T-helper 1 cell (primary cell): ENCODE measurements around the gene DEUP1.
A peak's percentile ranks its signal among the peaks of the same experiment; 100 is the strongest.
"Not testable (repeated sequence)": the region's sequence is repeated elsewhere in the genome, so short reads cannot be mapped to it uniquely, and the experiment has no call there.

Experiments
- DNase-seq, 5 donors: peaks; one replicate each; pipeline ENCODE4 v3.0.0-alpha.2; 2012 to 2020

Gene DEUP1

DNA sequence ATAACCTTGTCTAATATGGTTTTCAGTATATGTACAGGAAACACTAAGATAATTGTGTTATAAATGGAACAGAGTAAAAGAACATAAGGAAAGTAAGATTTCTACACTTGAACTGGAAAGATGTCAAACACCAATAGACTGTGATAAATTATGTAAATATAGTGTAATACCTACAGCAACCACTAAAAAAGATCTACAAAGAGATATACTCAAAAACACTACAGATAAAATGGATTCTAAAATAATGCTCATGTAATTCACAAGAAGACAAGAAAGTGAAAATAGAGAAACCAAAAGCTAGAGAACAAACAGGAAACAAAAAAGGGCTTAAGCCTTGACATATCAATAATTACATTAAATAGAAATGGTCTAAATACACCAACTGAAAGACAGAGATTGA is 30.9 kb downstream of the DEUP1 start:
- DNase-seq = no peak

DNA sequence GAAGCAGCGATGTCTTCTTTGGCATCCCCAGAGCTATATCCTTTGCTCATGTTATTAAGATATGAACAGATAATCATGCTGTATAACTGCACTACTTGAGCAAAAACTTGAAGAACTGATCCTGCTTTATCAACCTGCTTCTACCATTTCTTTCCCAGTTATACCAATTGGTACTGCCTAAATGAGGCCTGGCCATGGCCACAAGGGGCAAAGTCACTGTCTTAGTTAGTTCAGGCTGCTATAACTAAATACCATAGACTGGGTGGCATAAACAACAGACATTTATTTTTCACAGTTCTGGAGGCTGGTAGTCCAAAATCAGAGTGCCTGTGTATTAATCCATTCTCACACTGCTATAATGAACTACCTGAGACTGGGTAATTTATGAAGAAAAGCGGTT is 37.5 kb downstream of the DEUP1 start:
- no peak for DNase-seq

DNA sequence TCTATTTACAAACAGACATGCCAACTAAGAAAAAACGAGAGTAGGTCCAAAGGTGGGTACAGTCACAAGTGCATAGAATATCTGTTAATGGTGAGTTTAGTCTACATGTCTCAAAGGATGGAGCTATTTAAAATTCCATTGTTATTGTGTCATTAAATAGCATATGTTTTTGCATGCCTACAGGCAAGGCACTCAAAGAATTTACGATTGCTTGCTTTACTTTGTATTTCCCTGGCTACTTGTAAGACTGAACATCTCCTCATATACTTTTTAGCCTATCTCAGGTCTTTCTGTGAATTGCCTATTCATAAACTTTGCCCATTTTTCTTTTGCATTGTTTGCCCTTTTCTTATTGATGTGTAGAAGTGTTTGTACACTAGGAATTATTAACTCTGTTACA is 39.7 kb downstream of the DEUP1 start:
- DNase-seq = no peak

DNA sequence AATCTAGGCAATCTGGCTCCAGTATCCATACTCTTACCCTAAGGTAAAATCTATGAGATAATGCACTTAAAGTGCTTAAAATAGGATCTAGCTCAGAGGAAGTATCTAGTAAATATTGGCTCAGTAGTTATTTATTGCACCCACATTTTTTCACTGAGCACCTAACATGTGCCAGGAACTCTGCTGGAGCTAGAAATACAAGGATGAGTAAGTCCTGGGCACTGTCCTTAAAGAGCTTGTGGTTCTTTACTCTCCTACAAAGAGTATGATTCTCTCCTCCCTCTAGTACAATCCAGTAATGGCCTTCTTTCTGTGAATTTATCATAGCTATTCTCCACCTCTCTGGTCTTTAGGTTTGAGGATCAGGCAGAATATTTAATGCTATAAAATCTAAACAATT is 59.2 kb downstream of the DEUP1 start:
- no peak for DNase-seq

DNA sequence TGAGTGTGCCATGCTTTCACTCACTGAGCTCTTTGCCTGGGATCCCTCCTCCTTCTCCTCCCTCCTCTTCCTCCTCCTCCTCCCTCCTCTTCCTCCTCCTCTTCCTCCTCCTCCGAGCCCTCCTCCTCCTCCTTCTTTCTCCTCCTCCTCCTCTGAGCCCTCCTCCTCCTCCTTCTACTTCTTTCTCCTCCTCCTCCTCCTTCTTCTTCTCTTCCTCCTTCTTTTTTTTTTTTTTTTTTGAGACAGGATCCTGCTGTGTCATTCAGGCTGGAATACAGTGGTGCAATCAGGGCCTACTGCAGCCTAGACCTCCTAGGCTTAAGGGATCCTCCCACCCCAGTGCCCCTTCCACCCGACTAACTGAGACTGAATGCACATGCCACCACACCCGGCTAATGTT is 62.3 kb downstream of the DEUP1 start:
- no peak for DNase-seq

DNA sequence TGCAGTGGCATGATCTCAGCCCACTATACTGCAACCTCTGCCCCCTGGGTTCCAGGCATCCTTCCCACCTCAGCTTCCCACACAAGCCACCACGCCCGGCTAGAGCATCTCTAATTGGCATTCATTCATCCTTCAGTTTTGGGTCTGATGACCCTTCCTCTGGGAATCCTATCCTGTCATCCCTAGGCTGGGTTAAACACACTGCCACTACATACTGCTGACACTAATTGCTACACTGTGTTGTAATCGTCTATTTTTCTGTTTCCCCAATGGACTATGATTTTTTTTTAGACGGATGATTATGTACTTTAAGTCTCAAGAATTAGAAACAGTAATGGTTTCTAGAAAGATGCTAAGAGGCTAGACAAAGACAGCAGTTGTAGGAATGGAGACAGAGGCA is 62.8 kb downstream of the DEUP1 start:
- DNase-seq = no peak

DNA sequence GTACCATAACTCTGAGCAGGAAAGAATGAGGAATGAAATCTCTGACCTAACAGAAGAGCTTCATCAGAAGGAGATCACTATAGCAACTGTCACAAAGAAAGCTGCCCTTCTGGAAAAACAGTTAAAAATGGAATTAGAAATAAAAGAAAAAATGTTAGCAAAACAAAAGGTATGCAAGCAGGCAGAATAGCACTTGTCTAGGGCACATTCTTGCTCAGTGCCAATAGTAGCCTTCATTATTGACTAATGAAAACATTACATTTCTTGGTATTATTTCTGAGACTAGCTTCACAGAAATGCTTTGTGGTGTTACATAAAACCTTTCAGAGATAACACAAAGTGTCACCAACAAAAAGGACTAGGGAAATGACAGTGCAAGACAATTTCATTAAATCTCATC is 63.9 kb downstream of the DEUP1 start:
- DNase-seq = no peak

DNA sequence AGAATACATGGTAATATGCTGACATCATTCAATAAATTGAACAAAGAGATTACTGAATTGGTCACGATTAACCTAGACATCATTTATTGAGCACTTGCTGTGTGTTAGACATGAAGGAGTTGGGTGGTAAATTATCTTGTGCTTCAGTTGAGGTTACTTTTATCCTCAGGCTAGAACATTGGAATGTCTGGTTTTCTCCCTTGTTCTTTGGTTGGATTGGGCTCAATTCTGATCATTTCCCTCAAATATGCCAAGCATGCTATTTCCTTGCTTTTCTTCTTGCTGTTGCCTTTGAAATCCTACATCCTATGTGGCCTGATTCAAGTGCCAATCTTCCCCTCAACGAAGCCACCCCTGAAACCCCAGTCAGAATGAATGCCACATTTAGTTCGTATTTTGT is 65.8 kb downstream of the DEUP1 start:
- DNase-seq = no peak

DNA sequence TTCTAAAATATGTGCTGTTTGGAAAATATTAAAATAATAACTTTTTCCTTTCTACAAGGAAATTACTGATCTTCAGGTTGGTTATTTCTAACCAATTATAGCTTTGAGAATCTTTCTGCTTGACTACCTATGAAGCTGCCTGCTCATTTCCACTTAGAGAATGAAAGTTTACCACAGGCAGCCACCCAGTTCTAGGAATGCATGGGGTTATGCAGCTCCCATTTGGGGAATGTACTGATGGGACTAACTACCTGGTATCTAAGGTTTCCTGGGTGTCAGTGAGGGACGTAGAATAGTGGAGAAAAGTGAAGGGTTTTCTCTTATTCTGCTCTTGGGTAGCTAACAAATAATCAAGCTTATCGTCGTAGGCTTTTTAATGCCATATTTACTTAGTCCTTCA is 73.4 kb downstream of the DEUP1 start:
- no peak for DNase-seq

DNA sequence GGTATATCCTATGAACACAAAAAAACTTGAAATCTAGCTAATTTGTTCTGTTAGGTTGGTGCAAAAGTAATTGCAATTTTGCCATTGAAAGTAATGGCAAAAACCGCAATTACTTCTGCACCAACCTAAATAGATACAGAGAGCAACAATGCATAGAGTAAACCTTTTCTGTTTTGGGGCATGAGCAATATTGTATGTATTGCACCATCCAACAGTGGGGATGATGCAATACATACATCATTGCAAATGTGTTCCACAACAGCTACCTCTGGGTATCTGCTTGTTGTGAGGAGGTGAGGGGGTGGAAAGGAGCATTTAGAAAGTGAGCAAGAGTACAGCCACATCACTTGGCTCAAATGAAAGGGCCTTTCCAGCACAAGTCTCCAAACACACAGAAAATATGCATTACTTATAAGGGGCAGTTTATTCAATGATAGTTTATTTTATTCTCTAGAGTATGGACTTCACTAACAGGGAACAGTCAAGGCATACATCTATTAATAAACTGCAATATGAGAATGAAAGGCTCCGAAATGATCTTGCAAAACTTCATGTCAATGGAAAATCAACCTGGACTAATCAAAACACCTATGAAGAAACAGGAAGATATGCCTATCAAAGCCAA is 77.3 kb downstream of the DEUP1 start:
- peak in 1 of 5 donors; percentile 6 for DNase-seq

DNA sequence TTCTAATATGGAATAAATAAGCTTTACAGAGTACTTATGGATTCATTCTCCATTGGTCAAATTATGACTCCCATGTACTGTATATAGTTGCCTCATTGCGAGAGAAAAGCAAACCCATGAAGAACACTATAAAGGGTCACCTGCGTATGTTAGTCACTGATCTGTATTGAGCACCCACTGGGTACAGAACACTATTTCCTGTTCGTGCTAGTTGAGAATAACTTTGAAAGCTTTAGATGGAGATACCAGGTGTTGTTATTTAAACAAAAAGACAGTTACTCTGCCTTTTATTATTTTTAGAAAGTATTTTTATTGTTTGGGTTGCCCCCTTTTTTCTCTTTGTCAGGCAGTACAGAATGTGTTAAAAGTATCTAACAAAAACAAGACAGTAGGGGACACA is 79.9 kb downstream of the DEUP1 start:
- no peak for DNase-seq

DNA sequence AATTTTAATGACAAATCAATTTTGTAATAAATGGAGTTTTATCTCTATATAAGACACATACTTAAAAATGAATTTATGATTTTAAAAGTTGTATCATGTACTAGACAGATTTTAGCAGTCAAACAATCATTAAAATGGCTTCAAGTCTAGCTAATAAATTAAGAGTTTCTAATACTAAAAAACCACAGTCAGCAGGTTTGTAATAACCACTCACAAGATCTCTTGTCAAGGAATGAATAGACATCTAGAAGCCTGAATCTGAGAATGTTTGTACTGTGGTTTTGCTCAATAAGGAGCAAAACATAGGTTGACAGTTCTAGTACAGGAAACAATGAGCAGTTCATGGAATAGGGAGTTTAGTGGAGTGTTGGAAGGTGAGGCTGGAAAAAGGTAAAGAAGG is 81.2 kb downstream of the DEUP1 start:
- DNase-seq = no peak

DNA sequence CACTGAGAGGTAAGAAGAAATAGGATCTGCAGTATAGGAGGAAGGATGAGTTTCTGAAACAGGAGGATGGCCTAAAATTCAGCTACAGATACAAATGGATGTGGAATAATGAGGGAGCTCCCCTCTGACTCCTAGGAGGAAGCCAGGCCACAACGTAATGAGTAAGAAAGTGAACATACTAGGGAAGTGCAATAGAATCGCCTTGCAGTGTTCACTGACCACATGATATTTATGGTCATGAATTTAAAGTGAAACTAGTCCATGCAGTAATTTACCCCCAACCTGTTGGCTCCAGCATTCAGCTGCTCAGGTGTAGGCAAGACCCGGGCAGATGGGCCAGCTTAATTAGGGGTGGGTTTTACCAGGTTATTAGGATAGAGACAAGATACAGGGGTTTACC is 101.7 kb downstream of the DEUP1 start:
- no peak for DNase-seq

DNA sequence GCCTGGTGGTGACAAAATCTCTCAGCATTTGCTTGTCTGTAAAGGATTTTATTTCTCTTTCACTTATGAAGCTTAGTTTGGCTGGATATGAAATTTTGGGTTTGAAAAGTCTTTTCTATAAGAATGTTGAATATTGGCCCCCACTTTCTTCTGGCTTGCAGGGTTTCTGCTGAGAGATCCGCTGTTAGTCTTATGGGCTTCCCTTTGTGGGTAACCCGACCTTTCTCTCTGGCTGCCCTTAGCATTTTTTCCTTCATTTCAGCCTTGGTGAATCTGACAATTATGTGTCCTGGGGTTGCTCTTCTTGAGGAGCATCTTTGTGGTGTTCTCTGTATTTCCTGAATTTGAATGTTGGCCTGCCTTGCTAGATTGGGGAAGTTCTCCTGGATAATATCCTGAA is 112.7 kb downstream of the DEUP1 start:
- DNase-seq = not testable (repeated sequence)

DNA sequence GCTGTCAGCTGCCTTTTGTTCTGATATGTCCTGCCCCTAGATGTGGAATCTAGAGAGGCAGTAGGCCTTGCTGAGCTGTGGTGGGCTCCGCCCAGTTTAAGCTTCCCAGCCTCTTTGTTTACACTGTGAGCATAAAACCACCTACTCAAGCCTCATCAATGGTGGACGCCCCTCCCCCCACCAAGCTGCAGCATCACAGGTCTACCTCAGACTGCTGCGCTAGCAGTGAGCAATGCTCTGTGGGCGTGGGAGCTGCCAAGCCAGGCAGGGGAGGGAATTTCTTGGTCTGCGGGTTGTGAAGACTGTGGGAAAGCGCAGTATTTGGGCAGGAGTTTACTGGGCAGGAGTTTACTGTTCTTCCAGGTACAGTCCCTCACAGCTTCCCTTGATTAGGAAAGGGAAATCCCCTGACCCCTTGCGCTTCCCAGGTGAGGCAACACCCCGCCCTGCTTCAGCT is 114.1 kb downstream of the DEUP1 start:
- DNase-seq = no peak

DNA sequence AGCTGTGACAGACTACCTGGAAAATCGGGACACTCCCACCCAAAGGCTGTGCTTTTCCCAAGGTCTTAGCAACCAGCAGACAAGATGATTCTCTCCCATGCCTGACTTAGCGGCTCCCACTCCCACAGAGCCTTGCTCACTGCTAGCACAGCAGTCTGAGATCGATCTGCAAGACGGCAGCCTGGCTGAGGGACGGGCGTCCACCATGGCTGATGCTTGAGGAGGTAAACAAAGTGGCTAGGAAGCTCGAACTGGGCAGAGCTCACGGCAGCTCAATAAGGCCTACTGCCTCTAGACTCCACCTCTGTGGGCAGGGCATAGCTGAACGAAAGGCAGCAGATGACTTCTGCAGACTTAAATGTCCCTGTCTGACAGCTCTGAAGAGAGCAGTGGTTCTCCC is 127.7 kb downstream of the DEUP1 start:
- no peak for DNase-seq

DNA sequence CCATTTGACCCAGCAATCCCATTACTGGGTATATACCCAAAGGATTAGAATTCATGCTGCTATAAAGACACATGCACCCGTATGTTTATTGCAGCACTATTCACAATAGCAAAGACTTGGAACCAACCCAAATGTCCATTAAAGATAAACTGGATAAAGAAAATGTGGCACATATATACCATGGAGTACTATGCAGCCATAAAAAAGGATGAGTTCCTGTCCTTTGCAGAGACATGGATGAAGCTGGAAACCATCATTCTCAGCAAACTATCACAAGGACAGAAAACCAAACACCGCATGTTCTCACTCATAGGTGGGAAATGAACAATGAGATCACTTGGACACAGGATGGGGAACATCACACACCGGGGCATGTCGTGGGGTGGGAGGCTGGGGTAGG is 133.1 kb downstream of the DEUP1 start:
- not testable (repeated sequence) for DNase-seq

DNA sequence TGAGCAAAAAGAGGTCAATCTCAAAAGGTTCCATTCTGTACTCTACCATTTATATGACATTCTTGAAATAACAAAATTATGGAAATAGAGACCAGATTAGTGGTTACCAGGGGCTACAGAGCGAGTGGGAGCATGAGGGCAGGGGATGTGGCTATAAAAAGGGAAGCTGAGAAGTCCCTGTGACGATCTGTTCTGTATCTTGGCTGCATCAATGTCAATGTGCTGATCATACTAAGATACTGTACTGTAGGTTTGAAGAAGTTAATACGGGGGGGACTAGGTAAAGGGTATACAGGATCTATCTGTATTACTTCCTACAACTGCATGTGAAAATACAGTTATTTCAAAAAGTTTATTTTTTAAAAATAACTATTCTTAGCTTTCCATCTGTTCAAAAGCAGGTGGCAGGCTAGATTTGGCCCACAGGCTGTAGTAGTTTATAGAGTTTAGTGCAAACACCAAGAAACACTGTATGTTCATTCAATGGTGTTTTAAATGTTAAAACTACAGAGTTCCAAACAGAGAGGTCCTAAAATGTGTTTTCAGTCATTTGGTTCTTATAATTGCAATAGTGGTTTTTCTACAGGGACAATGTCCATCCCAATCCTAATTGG is 134.5 kb downstream of the DEUP1 start:
- DNase-seq = no peak

DNA sequence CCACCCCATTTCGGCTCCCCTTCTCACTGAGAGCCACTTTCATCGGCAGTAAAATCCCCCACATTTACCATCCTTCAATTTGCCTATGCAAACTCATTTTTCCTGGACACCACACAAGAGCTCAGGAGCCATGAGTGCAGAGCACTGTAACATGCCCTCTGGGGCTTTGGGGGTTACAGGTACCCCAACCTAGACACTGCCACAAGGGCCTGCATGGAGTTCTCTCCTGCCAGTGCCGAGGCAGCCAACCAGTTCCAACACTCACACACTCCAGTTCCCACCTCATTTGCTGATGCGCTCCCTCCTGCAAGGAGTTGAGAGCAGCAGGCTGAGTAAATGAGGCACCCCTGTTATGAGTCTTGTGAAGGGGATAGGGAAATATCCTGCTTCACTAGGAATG is 136.5 kb downstream of the DEUP1 start:
- no peak for DNase-seq

DNA sequence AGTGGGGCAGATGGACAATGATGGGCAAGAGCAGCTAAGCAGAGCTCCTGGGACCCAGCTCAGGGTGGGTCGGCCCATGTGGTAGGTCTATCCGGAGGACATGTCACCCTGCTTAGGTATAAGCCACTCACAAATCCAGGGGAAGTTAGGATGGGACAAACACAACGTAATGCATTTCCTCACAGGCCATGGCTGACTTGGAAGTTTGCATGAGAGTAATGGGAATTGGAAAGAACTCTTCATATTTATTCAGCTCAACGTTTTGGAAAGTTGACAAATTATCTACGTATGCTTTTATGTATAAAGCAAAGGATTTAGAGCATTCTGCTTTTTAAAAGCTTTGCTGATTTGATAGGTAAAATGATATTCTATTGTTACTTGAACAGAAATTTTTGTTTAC is 137.7 kb downstream of the DEUP1 start:
- DNase-seq = no peak

DNA sequence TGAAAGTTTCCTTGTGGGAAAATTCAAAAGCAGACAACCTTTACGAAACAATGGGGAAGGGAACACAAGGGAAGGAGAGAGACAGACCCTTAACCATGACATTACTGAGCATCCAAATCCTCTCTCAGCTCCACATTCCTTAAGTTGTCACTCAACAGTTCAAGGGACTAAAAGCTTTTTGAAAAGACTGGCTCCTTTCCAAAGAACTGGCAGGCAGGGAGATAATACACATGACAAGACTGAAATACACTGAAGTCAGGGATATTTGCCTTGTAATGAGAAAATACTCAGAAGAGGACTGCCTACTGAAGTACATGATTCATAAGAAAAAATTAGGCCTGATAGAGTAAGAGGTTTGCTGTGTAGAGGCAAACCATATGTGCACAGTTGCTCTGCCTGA is 143.6 kb downstream of the DEUP1 start:
- no peak for DNase-seq

DNA sequence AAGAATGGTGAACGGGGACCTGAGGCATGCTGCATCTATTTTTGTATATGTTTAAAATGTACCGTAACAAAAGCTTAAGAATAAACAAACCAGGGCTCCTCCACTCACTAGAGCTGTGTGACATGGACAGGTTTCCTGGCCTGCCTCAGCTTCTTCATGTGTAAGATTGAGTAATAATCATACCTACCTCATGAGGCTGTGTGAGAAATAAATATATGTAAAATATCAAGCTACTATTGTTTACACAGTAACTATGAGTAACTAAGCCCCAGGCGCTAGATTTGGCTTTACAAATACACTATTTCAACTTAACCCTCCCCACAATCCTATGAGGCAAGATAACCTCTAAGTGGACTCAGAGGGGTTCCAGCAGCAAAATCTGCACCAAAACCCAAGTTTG is 146.3 kb downstream of the DEUP1 start:
- DNase-seq = no peak

DNA sequence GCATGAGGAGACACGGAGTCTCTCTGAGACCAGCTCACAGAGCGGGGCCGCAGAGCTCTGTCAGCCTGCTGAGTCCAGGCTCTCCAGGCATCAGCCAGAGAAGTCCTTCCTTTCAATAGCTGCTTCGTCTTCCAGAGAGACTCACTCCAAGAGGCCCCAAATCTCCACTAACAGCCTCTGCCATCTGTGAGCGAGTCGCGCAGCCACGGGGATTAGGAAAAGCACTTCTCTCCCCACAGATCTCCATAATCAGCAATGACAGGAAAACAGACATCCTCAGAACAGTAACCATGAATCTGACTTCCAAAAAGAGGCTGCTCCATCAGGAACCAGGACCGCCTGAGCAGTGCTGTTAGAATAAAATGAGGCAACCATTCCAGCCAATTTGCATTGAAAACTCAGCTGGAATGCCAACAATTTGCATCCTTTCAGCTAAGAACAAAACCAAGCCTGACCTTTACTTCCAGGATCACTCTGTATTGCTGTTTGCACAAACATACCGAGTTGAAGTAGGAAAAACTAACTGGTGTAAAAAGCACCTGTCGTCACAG is 147.2 kb downstream of the DEUP1 start:
- DNase-seq = no peak

DNA sequence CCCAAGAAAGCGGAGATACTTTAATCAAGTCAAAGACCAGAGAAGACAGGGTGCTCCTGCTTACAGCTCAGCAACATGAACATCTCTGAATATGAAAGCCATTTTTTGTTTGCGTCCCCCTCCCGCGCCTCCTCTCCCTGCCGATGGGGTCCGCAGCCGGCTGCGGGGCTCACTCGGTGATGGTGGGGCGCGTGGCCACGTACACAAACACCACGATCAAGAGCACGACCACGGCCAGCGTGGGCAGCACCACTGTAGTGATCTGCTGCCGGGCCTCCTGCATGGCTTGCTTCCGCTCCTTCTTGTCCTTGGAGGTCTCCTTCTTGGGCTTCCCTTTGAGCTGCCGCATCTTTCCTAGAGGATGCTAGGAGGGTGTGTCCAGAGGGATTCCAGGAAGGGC is 148.3 kb downstream of the DEUP1 start:
- no peak for DNase-seq

DNA sequence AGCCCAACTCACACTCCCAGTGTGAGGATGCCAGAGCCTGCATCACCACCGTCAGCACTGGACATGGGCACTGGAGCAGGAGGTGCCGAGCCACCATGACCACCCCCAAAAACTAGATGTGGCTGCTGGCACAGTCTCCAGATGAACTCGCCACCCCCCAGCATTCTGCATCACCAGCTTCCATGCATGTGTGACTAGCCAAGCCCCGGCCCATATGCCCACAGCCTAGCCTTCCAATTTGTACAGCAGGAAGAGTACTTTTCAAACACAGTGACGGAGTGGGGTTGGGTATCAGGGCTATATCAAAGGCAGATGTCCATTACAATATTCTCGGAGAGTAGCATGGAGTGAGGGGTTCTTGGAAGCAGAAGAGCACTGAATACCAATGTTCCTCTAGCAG is 149.7 kb downstream of the DEUP1 start:
- no peak for DNase-seq
